CD14-positive monocyte (primary cell): Measurements from ENCODE around the gene ELMO2. TPM values are rescaled to one million over a fixed set of nuclear protein-coding genes. Genes with fewer than 3 reads are reported as not detected.

ENCODE experiments used
- DNase-seq, 3 donors: peaks; one replicate each; pipeline ENCODE4 v3.0.0-alpha.2; 2011 to 2022
- H2AFZ ChIP-seq: 2 replicates; pipeline ENCODE4 v1.6.0; 2012; ENCODE audit warnings: mild to moderate bottlenecking, low read depth, low read length, inconsistent platforms; ENCODE audit not compliant: insufficient read depth, poor library complexity, severe bottlenecking
- H3K27ac ChIP-seq, 2 donors: 1 replicate in 1 of 2; 2 replicates in 1 of 2; pipeline ENCODE4 v1.5.1; 2012 to 2013; ENCODE audit warnings: low read length in 2 of 2, control low read depth in 1 of 2, inconsistent platforms in 1 of 2, low read depth in 1 of 2, mild to moderate bottlenecking in 1 of 2
- H3K27me3 ChIP-seq, 2 donors: one replicate each; pipeline versions ENCODE4 v1.6.0 to v1.6.1; 2011 to 2013; ENCODE audit warnings: low read length in 2 of 2; ENCODE audit not compliant: control insufficient read depth in 2 of 2, insufficient read depth in 2 of 2
- H3K36me3 ChIP-seq, 2 donors: replicated peaks in 1 of 2; 1 replicate in 1 of 2; 2 replicates in 1 of 2; pipeline versions ENCODE4 v1.5.1 to v1.6.1; 2012 to 2013; ENCODE audit warnings: low read length in 2 of 2, control low read depth in 1 of 2, inconsistent platforms in 1 of 2, mild to moderate bottlenecking in 1 of 2; ENCODE audit not compliant: insufficient read depth in 2 of 2, control insufficient read depth in 1 of 2
- H3K4me1 ChIP-seq, 2 donors: 1 replicate in 1 of 2; 2 replicates in 1 of 2; pipeline versions ENCODE4 v1.5.1 to v1.6.1; 2012 to 2013; ENCODE audit warnings: low read length in 2 of 2, control low read depth in 1 of 2, inconsistent platforms in 1 of 2, mild to moderate bottlenecking in 1 of 2, moderate library complexity in 1 of 2; ENCODE audit not compliant: insufficient read depth in 2 of 2, control insufficient read depth in 1 of 2
- H3K4me2 ChIP-seq: replicated peaks from 2 replicates; pipeline ENCODE3; 2012; ENCODE audit warnings: low read length, moderate library complexity, mild to moderate bottlenecking; ENCODE audit not compliant: poor library complexity, severe bottlenecking; ENCODE audit errors: extremely low read depth
- H3K4me3 ChIP-seq, 3 experiments: fragments of 200-600 bp in 1 of 3; sonication (generic) in 1 of 3; replicated peaks in 1 of 3; 1 replicate in 2 of 3; 2 replicates in 1 of 3; pipeline ENCODE4 v1.5.1; 2011 to 2013; ENCODE audit warnings: low read length in 3 of 3, mild to moderate bottlenecking in 3 of 3, control low read depth in 2 of 3, low read depth in 2 of 3, inconsistent platforms in 1 of 3, moderate library complexity in 1 of 3
- H3K79me2 ChIP-seq: 2 replicates; pipeline ENCODE4 v1.6.0; 2012; ENCODE audit warnings: mild to moderate bottlenecking, control low read depth, inconsistent platforms, low read length, moderate library complexity; ENCODE audit not compliant: insufficient read depth
- H3K9ac ChIP-seq: 2 replicates; pipeline ENCODE4 v1.6.0; 2017; ENCODE audit warnings: low read length, mild to moderate bottlenecking; ENCODE audit not compliant: insufficient read depth, poor library complexity, severe bottlenecking
- H3K9me3 ChIP-seq, 2 donors: replicated peaks in 1 of 2; 1 replicate in 1 of 2; 2 replicates in 1 of 2; pipeline versions ENCODE4 v1.5.1 to v1.6.1; 2012 to 2013; ENCODE audit warnings: low read length in 2 of 2, control low read depth in 1 of 2; ENCODE audit not compliant: control insufficient read depth in 1 of 2, insufficient read depth in 1 of 2
- H4K20me1 ChIP-seq: 2 replicates; pipeline ENCODE4 v1.6.0; 2012; ENCODE audit warnings: mild to moderate bottlenecking, low read length, control low read depth, moderate library complexity; ENCODE audit not compliant: insufficient read depth
- H3K27ac Mint-ChIP-seq, 7 donors: one replicate each; pipeline ENCODE4 v1.8.0; 2020; ENCODE audit warnings: mild to moderate bottlenecking in 7 of 7, mixed read lengths in 7 of 7, moderate library complexity in 6 of 7, inconsistent platforms in 2 of 7
- H3K27me3 Mint-ChIP-seq, 3 donors: one replicate each; pipeline ENCODE4 v1.8.0; 2021 to 2022; ENCODE audit warnings: low read depth in 3 of 3, mild to moderate bottlenecking in 3 of 3, mixed read lengths in 3 of 3, moderate library complexity in 3 of 3, inconsistent platforms in 1 of 3
- H3K36me3 Mint-ChIP-seq, 2 donors: one replicate each; pipeline ENCODE4 v1.8.0; 2020; ENCODE audit warnings: mixed read lengths in 2 of 2, inconsistent platforms in 1 of 2, mild to moderate bottlenecking in 1 of 2
- H3K4me1 Mint-ChIP-seq: one replicate; pipeline ENCODE4 v1.8.0; 2020; ENCODE audit warnings: mild to moderate bottlenecking, mixed read lengths
- H3K4me3 Mint-ChIP-seq, 2 donors: one replicate each; pipeline ENCODE4 v1.8.0; 2020; ENCODE audit warnings: mild to moderate bottlenecking in 2 of 2, mixed read lengths in 2 of 2, moderate library complexity in 1 of 2
- H3K9me3 Mint-ChIP-seq, 7 donors: one replicate each; pipeline ENCODE4 v1.8.0; 2020 to 2022; ENCODE audit warnings: mixed read lengths in 7 of 7, mild to moderate bottlenecking in 6 of 7, moderate library complexity in 6 of 7, inconsistent platforms in 2 of 7
- CTCF ChIP-seq: fragments of 200-600 bp; IDR thresholded peaks from one replicate; pipeline ENCODE4 v1.8.0; 2022; ENCODE audit warnings: antibody characterized with exemption, mild to moderate bottlenecking
- WGBS: methylation state at CpG from one replicate; pipeline ENCODE4 v1.1.5; 2013; ENCODE audit warnings: missing lambda C conversion rate; ENCODE audit not compliant: insufficient coverage; 5-methylcytosine and 5-hydroxymethylcytosine counted together
- intact Hi-C, 2 donors: fragments of 100-400 bp; cut with micrococcal nuclease; formaldehyde crosslinking; loops; one replicate each; pipeline versions ENCODE4 v1.15.0 to v1.15.1; 2023
- polyA plus RNA-seq, 3 donors: library from polyadenylated mRNA; depleted of rRNA in 1 of 3; unstranded in 2 of 3; stranded (reverse) in 1 of 3; fragments of 300-500 nt in 2 of 3; fragments of >200 nt in 1 of 3; fragmentation: Illumina TruSeq in 2 of 3; gene quantifications; 1 replicate in 2 of 3; 2 replicates in 1 of 3; pipeline ENCODE4 v1.2.3, GENCODE V29; 2012 to 2021

The ELMO2 gene
- polyA plus RNA-seq, 3 donors, result 35.3 to 53.1 (median 42.3) TPM

DNA sequence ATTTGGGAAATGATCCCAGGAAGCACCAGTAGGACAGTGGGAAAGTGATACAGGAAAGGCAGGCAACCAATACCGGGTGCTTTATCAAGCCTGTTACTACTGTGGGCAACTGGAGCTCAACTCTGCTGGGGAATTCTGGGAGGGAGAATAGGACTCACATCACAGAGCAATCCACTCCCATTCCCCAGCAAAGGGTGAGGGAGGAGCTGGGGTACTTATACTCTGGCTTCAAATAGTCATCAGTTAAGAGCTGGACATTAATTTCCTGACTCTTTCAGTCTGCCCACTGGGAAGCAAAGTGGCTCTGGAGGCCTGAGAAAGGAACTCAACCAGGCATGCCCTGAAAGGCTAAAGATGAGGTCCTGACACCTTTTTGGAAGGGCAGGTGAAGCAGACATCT is 80.6 kb downstream of the ELMO2 start:
- H3K27me3 ChIP-seq, result no peaks in the 10 kb centered on the region
- WGBS, result no CpG with 5 or more reads among the region's 1 CpG
- no peak overlapping the region for H3K4me3 Mint-ChIP-seq
- H2AFZ ChIP-seq, result no peak overlapping the region
- H3K4me3 ChIP-seq, result no peak overlapping the region
- peaks cover 6 to 14% (median 9%) of the 10 kb centered on the region in 3 donors for H3K27me3 Mint-ChIP-seq
- H3K9me3 Mint-ChIP-seq, result no peaks in the 10 kb centered on the region
- H3K79me2 ChIP-seq, result no peaks in the 10 kb centered on the region
- no peaks in the 10 kb centered on the region for H3K9me3 ChIP-seq
- no peaks in the 10 kb centered on the region for H3K4me1 Mint-ChIP-seq
- no peak for TF ChIP-seq CTCF
- H3K36me3 ChIP-seq, result no peaks in the 10 kb centered on the region
- H4K20me1 ChIP-seq, result no peaks in the 10 kb centered on the region
- H3K27ac Mint-ChIP-seq, result no peak overlapping the region
- no peaks in the 10 kb centered on the region for H3K4me1 ChIP-seq
- no peak overlapping the region for H3K4me2 ChIP-seq
- DNase-seq, result no peak
- intact Hi-C loops, result loop anchor here in 1 of 2 donors (5.0 kb wide), 1 partner anchor 193 kb away; no protein-coding TSS in a partner anchor
- no peak overlapping the region for H3K27ac ChIP-seq
- H3K9ac ChIP-seq, result no peak overlapping the region
- H3K36me3 Mint-ChIP-seq, result no peaks in the 10 kb centered on the region

- Histone ChIP-seq H3K4me2 (no peak overlapping the region), H2AFZ (no peak overlapping the region), H3K9ac (no peak overlapping the region), H3K4me3 (no peak overlapping the region), H3K27ac (no peak overlapping the region), H3K36me3 (no peaks in the 10 kb centered on the region), H3K79me2 (no peaks in the 10 kb centered on the region), H4K20me1 (no peaks in the 10 kb centered on the region), H3K4me1 (no peaks in the 10 kb centered on the region), H3K9me3 (no peaks in the 10 kb centered on the region), H3K27me3 (no peaks in the 10 kb centered on the region)
- Mint-ChIP-seq H3K27ac (peak overlapping the region in 1 of 7 donors; percentile 58), H3K36me3 (no peaks in the 10 kb centered on the region), H3K27me3 (peaks cover 7 to 15% (median 10%) of the 10 kb centered on the region in 3 donors), H3K9me3 (no peaks in the 10 kb centered on the region), H3K4me1 (no peaks in the 10 kb centered on the region), H3K4me3 (no peak overlapping the region)
- peak; percentile 41 for TF ChIP-seq CTCF
- WGBS, result 84% methylated on average over 5 of the region's 6 CpGs
- peak in 1 of 3 donors; percentile 22 for DNase-seq
- intact Hi-C loops, result loop anchor here in 1 of 2 donors (5.0 kb wide), 1 partner anchor 193 kb away; no protein-coding TSS in a partner anchor
Observed at GRCh38 chr20:46324960-46325703, 81.3 kb downstream of the ELMO2 start.
